Measurements from ENCODE around the gene TARDBP.
"Not testable (repeated sequence)": the region's sequence is repeated elsewhere in the genome, so short reads cannot be mapped to it uniquely, and the experiment has no call there.

Gene TARDBP

GRCh38 chr1:10992004-10992403 is 20.4 kb upstream of the TARDBP start:
- in situ Hi-C loops (cut with MboI; ENCODE audit: low sequenced_read_pairs) = not testable (repeated sequence)

GRCh38 chr1:10992864-10993263 is 19.6 kb upstream of the TARDBP start:
- in situ Hi-C loops (cut with MboI; ENCODE audit: low sequenced_read_pairs) = no loop called here

GRCh38 chr1:10996100-10996499 is 16.4 kb upstream of the TARDBP start:
- in situ Hi-C loops (cut with MboI; ENCODE audit: low sequenced_read_pairs) = no loop called here

- in situ Hi-C loops (cut with MboI; ENCODE audit: low sequenced_read_pairs) = no loop called here
Observed at GRCh38 chr1:11000526-11000925, 11.9 kb upstream of the TARDBP start.

GRCh38 chr1:11013160-11013531 is 692 bp downstream of the TARDBP start:
- in situ Hi-C loops (cut with MboI; ENCODE audit: low sequenced_read_pairs) = no loop called here

- in situ Hi-C loops (cut with MboI; ENCODE audit: low sequenced_read_pairs) = not testable (repeated sequence)
Observed at GRCh38 chr1:11019358-11019757, 6.9 kb downstream of the TARDBP start.

GRCh38 chr1:11019971-11020370 is 7.5 kb downstream of the TARDBP start:
- in situ Hi-C loops (cut with MboI; ENCODE audit: low sequenced_read_pairs) = no loop called here

- in situ Hi-C loops (cut with MboI; ENCODE audit: low sequenced_read_pairs) = no loop called here
Observed at GRCh38 chr1:11023201-11023600, 10.7 kb downstream of the TARDBP start.

- in situ Hi-C loops (cut with MboI; ENCODE audit: low sequenced_read_pairs) = no loop called here
Observed at GRCh38 chr1:11024154-11024873, 11.9 kb downstream of the TARDBP start.

GRCh38 chr1:11024874-11025203 is 12.4 kb downstream of the TARDBP start:
- in situ Hi-C loops (cut with MboI; ENCODE audit: low sequenced_read_pairs) = no loop called here

GRCh38 chr1:11025618-11026017 is 13.2 kb downstream of the TARDBP start:
- in situ Hi-C loops (cut with MboI; ENCODE audit: low sequenced_read_pairs) = no loop called here

GRCh38 chr1:11026052-11026451 is 13.6 kb downstream of the TARDBP start:
- in situ Hi-C loops (cut with MboI; ENCODE audit: low sequenced_read_pairs) = no loop called here

- in situ Hi-C loops (cut with MboI; ENCODE audit: low sequenced_read_pairs) = no loop called here
Observed at GRCh38 chr1:11026903-11027302, 14.4 kb downstream of the TARDBP start.

GRCh38 chr1:11027316-11027715 is 14.9 kb downstream of the TARDBP start:
- in situ Hi-C loops (cut with MboI; ENCODE audit: low sequenced_read_pairs) = no loop called here

GRCh38 chr1:11028018-11028417 is 15.6 kb downstream of the TARDBP start:
- in situ Hi-C loops (cut with MboI; ENCODE audit: low sequenced_read_pairs) = no loop called here

GRCh38 chr1:11030865-11031264 is 18.4 kb downstream of the TARDBP start:
- in situ Hi-C loops (cut with MboI; ENCODE audit: low sequenced_read_pairs) = loop anchor here (10.0 kb wide), 1 partner anchor 604 kb away; no protein-coding TSS in a partner anchor

GRCh38 chr1:11031624-11032262 is 19.3 kb downstream of the TARDBP start:
- in situ Hi-C loops (cut with MboI; ENCODE audit: low sequenced_read_pairs) = loop anchor here (10.0 kb wide), 1 partner anchor 603 kb away; no protein-coding TSS in a partner anchor

GRCh38 chr1:11037019-11037739 is 24.7 kb downstream of the TARDBP start:
- in situ Hi-C loops (cut with MboI; ENCODE audit: low sequenced_read_pairs) = loop anchor here (10.0 kb wide), 1 partner anchor 598 kb away; no protein-coding TSS in a partner anchor

- in situ Hi-C loops (cut with MboI; ENCODE audit: low sequenced_read_pairs) = loop anchor here (10.0 kb wide), 1 partner anchor 597 kb away; no protein-coding TSS in a partner anchor
Observed at GRCh38 chr1:11037740-11038182, 25.3 kb downstream of the TARDBP start.

GRCh38 chr1:11039351-11040104 is 27.1 kb downstream of the TARDBP start:
- in situ Hi-C loops (cut with MboI; ENCODE audit: low sequenced_read_pairs) = loop anchor here (10.0 kb wide), 1 partner anchor 595 kb away; no protein-coding TSS in a partner anchor

GRCh38 chr1:11040105-11040429 is 27.6 kb downstream of the TARDBP start:
- in situ Hi-C loops (cut with MboI; ENCODE audit: low sequenced_read_pairs) = not testable (repeated sequence)
